ENCODE data around the gene CAT. TPM values are rescaled to one million over a fixed set of nuclear protein-coding genes. Genes with fewer than 3 reads are reported as not detected.

CAT gene
- total RNA-seq, 1 donor from 2014 or later: 343 TPM

Other genes starting within 250 kb of the CAT start
- 36.5 and 44.1 TPM in 2 replicates for gene ABTB2, start 80.9 kb upstream of the CAT start, total RNA-seq
- 0.35 TPM in 1 of 2 replicates, not detected in the other for gene ELF5, start 74.9 kb downstream of the CAT start, total RNA-seq
- 43.7 and 158 TPM in 2 replicates for gene EHF, start 182.2 kb downstream of the CAT start, total RNA-seq